ENCODE data around the gene SNX9.

SNX9 gene

GRCh38 chr6:157832250-157832967, 9.4 kb downstream of the SNX9 start:
- no peak for DNase-seq (ENCODE audit: low spot score)
- TF ChIP-seq CTCF (IDR thresholded peaks at IDR 0.05; ENCODE audit: extremely low read depth, missing control alignments): no peak

GRCh38 chr6:157834549-157834948, 11.5 kb downstream of the SNX9 start:
- no peak for TF ChIP-seq CTCF (IDR thresholded peaks at IDR 0.05; ENCODE audit: extremely low read depth, missing control alignments)

GRCh38 chr6:157838718-157839430, 15.8 kb downstream of the SNX9 start:
- DNase-seq (ENCODE audit: low spot score): no peak
- TF ChIP-seq CTCF (IDR thresholded peaks at IDR 0.05; ENCODE audit: extremely low read depth, missing control alignments): no peak

More at GRCh38 chr6:157834549-157834948, 11.5 kb downstream of the SNX9 start:
- DNase-seq (ENCODE audit: low spot score): no peak

- DNase-seq (ENCODE audit: low spot score): no peak
- no peak for TF ChIP-seq CTCF (IDR thresholded peaks at IDR 0.05; ENCODE audit: extremely low read depth, missing control alignments)
Observed at GRCh38 chr6:157839606-157840005, 16.6 kb downstream of the SNX9 start.

GRCh38 chr6:157840261-157840660, 17.2 kb downstream of the SNX9 start:
- no peak for TF ChIP-seq CTCF (IDR thresholded peaks at IDR 0.05; ENCODE audit: extremely low read depth, missing control alignments)
- DNase-seq (ENCODE audit: low spot score): no peak

GRCh38 chr6:157840776-157841175, 17.7 kb downstream of the SNX9 start:
- DNase-seq (ENCODE audit: low spot score): no peak

More at GRCh38 chr6:157840776-157841175, 17.7 kb downstream of the SNX9 start:
- no peak for TF ChIP-seq CTCF (IDR thresholded peaks at IDR 0.05; ENCODE audit: extremely low read depth, missing control alignments)
